SIG-M5 treated with dmso at 0.1 percent for 504 hours (cell line): ENCODE data around the gene DOCK1.
A peak's percentile ranks its signal among the peaks of the same experiment; 100 is the strongest.

Experiments used
- DNase-seq: peaks from one replicate; lab custom pipeline; 2025; ENCODE audit not compliant: unreplicated experiment; lab: John Stamatoyannopoulos, UW

Gene DOCK1

DNA sequence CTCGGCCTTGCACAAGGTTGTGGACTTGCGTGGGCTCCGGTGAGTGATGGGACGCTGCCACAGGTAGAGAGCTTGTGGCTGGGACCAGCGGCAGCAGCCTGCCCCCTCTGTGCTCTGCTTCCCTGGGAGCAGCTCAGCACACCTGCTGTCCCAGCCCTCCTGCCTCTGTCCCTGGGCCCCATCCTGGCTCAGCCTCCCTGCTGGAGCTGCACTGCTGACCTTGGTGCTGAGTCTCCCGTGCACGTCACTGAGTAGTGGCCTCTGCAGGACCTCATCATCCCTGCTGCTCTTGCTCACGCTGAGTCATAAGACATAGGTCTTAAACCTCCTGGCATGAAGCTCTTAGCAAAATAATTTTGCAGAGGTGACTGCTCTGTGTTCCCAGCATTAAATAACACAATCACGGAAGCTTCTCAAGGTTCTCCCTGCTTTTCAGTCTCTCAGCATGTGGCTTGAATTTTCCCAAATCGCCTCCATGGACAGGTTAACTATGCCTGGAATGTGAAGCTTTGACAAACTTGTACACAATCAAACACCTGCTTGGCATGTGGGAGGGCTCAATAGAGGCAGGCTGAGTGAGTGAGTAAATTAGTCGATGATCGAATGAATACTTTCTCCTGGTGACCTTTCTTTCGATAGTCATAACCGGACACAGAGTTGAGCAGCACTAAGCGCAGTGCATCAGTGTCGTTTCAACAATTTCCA is 580.1 kb downstream of the DOCK1 start:
- no peak for DNase-seq

DNA sequence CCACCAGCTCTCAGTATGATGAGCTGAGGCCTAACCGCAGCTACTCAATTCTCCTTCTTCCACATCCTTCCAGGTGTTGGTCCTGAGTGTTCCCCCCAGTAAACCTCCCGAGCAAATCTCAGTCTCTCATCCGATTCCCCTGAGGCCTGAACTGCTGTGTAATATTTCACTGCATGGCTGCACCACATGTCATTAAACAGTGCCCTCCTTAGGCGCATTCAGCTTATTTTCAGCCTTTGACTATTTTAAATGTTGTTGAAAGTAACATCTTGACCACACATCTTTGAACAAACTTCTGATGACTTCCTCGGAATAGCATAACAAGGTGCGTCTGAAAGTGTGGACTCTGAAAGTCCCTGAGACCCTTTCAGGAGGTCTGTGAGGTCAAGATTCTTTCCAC is 581.1 kb downstream of the DOCK1 start:
- no peak for DNase-seq

DNA sequence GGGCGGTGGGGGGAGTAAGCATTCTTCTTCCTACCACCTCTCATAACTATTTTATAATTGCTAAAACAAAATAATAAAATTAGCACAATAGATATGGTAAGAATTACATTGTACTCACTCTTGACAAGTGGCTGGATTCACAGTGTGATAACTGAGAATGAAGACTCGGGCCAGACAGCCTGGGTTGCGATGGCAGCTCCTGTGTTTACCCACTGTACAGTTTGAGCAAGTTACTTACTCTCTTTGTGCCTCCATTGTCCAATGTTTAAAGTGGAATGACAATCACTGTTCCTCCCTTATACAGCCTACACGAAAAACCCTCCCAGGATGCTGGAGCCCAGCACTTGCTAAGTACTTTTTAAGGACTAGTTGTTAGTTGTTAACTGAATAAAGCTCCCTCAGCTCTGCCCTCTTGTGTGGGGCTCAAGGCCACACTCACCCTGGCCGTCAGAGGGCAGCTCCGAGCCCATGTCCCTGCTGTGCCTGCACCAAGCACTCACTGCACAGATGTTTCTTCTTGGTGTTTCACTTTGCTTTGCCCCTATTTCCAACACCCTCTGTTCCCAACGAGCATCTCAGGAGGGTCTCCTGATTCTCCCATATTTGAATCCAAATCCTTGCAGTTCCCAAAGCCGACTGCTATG is 587.5 kb downstream of the DOCK1 start:
- DNase-seq = peak; percentile 7

GRCh38 chr10:127496035-127496434 is 590.8 kb downstream of the DOCK1 start:
- DNase-seq = no peak

DNA sequence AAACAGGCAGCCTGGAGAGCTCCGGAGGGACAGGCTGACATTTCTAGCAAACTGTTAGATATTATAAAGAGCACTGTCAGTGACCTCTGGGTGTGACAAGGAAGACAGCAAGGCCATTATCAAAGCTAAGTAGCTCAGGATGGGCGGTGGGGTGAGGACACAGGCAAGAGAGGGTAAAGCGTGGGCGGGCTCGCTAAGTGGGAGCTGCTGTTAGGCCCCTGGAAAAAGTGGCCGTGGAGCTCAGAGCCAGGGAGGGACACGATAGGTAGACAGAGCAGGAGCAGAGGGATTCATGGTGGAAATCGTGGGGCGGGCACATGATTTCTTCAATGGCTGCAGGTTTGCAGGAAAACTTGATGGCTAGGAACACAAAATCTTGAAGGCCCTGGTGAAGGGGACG is 592.5 kb downstream of the DOCK1 start:
- no peak for DNase-seq

DNA sequence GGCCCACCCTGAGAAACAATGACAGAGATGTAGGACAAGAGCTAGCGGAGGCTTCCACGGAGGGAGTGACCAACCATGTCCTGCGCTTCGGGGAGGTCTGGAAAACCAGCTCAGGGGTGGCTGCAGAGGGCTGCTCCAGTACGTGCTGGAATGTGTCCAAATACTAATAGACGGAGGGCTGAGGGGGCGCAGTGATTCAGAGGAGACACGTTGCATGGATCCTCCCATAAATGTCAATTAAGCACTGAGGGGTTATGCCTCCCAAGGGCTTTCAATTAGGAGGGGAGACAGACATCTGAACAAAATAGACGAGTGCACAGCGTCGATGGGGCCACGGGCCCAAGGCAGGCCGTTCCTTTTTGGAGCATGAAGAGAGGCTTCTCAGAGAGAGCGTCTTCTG is 592.9 kb downstream of the DOCK1 start:
- DNase-seq = no peak

- DNase-seq = no peak
Observed at GRCh38 chr10:127500127-127500526, 594.9 kb downstream of the DOCK1 start.
